Pancreas (tissue), 10 donors: ENCODE data around the gene MYO1A. TPM values are rescaled to one million over a fixed set of nuclear protein-coding genes. Genes with fewer than 3 reads are reported as not detected.
"Not testable (repeated sequence)": the region's sequence is repeated elsewhere in the genome, so short reads cannot be mapped to it uniquely, and the experiment has no call there.

Source experiments
- ATAC-seq, 4 donors: fragments of 200-7000 bp; cut with Tn5 transposase; one replicate each; pipeline versions ENCODE4 v1.8.0 to v1.9.1; 2020; ENCODE audit warnings: mild to moderate bottlenecking in 4 of 4, moderate library complexity in 4 of 4
- DNase-seq, 6 donors: peaks; one replicate each; pipeline ENCODE4 v3.0.0-alpha.2; 2020
- FAIRE-seq: peaks from 2 replicates; lab custom pipeline; 2012; peaks lifted over from hg19 to GRCh38; lab: Jason Lieb, UNC
- H3K27ac ChIP-seq, 4 donors: fragments of 200-600 bp; sonication (generic); 1 replicate in 3 of 4; 2 replicates in 1 of 4; pipeline versions ENCODE4 v1.5.0 to v1.8.0; 2020
- H3K27me3 ChIP-seq, 4 donors: fragments of 200-600 bp; one replicate each; pipeline ENCODE4 v1.8.0; 2021
- H3K36me3 ChIP-seq, 3 donors: fragments of 200-600 bp; sonication (generic) in 1 of 3; one replicate each; pipeline versions ENCODE4 v1.5.0 to v1.8.0; 2020 to 2021
- H3K4me1 ChIP-seq, 3 donors: fragments of 200-600 bp; one replicate each; pipeline ENCODE4 v1.8.0; 2021
- H3K4me3 ChIP-seq, 4 donors: fragments of 200-600 bp; sonication (generic) in 2 of 4; one replicate each; pipeline versions ENCODE4 v1.5.0 to v1.8.0; 2020 to 2021
- H3K9me3 ChIP-seq, 4 donors: fragments of 200-600 bp; one replicate each; pipeline ENCODE4 v1.8.0; 2021
- WGBS, 2 donors: extraction: QIAGEN DNeasy Blood & Tissue Kit; methylation state at CpG; one replicate each; pipeline ENCODE4 v1.1.7; 2013; 5-methylcytosine and 5-hydroxymethylcytosine counted together
- intact Hi-C, 3 donors: fragments of 100-400 bp; cut with DNase I; formaldehyde crosslinking; loops; one replicate each; pipeline versions ENCODE4 v1.11.1 to v1.14.2; 2022
- polyA plus RNA-seq, 2 donors: library from polyadenylated mRNA; stranded (reverse); fragments of 200-250 nt; gene quantifications; one replicate each; pipeline ENCODE4 v1.2.3, GENCODE V29; 2013
- total RNA-seq, 6 donors: library from RNA; stranded (reverse); fragmentation: NEBNext Ultra II Directional in 4 of 6; extraction: Animal tissue kit (Norgen Biotek cat#: 25700) in 4 of 6; gene quantifications; one replicate each; pipeline versions ENCODE4 v1.2.1 to v1.2.4, GENCODE V29; 2021 to 2023
- TF ChIP-seq, protein P1 (sequence below), 4 donors: fragments of 200-600 bp; sonication (generic) in 3 of 4; IDR thresholded peaks; one replicate each; pipeline versions ENCODE4 v1.5.0 to v1.8.0; 2021; ENCODE audit warnings: antibody characterized with exemption in 4 of 4
- donor health status: healthy with polysubstance abuse.
- donor health status: DM: no; HTN: no; CAD: no; lungs with moderate emphysema.
- donor health status: DM: no; HTN: no; CAD: no.
- donor health status: control.
- donor health status: control.
- donor health status: Bipolar disorder and iron deficiency.
- donor health status: DM: yes; HTN: yes; CAD: no.
- donor health status: DM: no; HTN: no; CAD: no.
- donor health status: DM: no; HTN: no; CAD: no.
- donor health status: DM: yes; HTN: yes; CAD: no.

The MYO1A gene
- total and polyA plus RNA-seq, 8 donors: 0.15 to 0.65 (median 0.47) TPM; not detected in 1

GRCh38 chr12:56988207-56988739 is 61.7 kb downstream of the MYO1A start:
- WGBS, 2 donors: 42 to 55% methylated on average over 5 of the region's 5 CpGs
- FAIRE-seq: no peak
- ATAC-seq: peak in 2 of 4 donors; percentile 4 to 8
- TF ChIP-seq, protein P1, sequence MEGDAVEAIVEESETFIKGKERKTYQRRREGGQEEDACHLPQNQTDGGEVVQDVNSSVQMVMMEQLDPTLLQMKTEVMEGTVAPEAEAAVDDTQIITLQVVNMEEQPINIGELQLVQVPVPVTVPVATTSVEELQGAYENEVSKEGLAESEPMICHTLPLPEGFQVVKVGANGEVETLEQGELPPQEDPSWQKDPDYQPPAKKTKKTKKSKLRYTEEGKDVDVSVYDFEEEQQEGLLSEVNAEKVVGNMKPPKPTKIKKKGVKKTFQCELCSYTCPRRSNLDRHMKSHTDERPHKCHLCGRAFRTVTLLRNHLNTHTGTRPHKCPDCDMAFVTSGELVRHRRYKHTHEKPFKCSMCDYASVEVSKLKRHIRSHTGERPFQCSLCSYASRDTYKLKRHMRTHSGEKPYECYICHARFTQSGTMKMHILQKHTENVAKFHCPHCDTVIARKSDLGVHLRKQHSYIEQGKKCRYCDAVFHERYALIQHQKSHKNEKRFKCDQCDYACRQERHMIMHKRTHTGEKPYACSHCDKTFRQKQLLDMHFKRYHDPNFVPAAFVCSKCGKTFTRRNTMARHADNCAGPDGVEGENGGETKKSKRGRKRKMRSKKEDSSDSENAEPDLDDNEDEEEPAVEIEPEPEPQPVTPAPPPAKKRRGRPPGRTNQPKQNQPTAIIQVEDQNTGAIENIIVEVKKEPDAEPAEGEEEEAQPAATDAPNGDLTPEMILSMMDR (IDR thresholded peaks at IDR 0.05): no peak
- no peak overlapping the region for H3K27ac ChIP-seq
- H3K9me3 ChIP-seq: no peaks in the 10 kb centered on the region
- H3K27me3 ChIP-seq: no peaks in the 10 kb centered on the region
- no peak overlapping the region for H3K4me3 ChIP-seq
- intact Hi-C loops: loop anchor here in 2 of 3 donors (5.0 kb wide), 1 partner anchor 231 kb away; no protein-coding TSS in a partner anchor
- DNase-seq: no peak
- H3K36me3 ChIP-seq: no peaks in the 10 kb centered on the region
- no peaks in the 10 kb centered on the region for H3K4me1 ChIP-seq

DNA sequence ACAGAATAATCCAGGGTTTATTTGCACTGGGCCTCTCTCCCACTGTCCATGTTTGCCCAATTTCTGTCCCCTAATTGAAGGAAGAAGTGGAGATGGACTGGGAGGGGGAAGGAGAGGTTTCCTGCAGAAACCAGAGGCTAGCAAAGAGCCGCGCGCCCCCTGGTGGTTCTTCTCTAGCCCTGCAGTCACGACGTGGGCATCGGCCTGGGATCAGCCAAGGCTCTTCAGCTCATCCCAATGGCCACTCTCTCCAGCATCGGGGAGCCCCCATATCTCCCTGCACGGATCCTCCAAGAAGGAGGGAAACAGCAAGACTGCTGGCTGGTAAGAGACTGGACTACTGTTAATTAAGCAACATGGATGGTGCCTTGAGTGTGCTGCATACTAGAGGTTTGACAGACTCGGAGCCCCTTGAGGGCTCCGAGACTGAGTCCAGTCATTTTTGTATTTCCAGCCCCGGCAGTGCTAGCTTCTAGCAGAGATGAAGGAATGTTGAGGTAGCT is 62.3 kb downstream of the MYO1A start:
- H3K36me3 ChIP-seq: no peaks in the 10 kb centered on the region
- no peaks in the 10 kb centered on the region for H3K4me1 ChIP-seq
- DNase-seq (peak; percentile 55 to 91 (median 78)), FAIRE-seq (no peak), ATAC-seq (peak; percentile 85 to 97 (median 94))
- H3K4me3 ChIP-seq: no peak overlapping the region
- intact Hi-C loops: loop anchor here in 2 of 3 donors (5.0 kb wide), 1 partner anchor 230 kb away; no protein-coding TSS in a partner anchor
- WGBS, 2 donors: 20 to 21% methylated on average over 11 of the region's 11 CpGs
- TF ChIP-seq, protein P1 (IDR thresholded peaks at IDR 0.05): peak; percentile 79 to 93 (median 92)
- no peaks in the 10 kb centered on the region for H3K27me3 ChIP-seq
- H3K27ac ChIP-seq: no peak overlapping the region
- no peaks in the 10 kb centered on the region for H3K9me3 ChIP-seq

DNA sequence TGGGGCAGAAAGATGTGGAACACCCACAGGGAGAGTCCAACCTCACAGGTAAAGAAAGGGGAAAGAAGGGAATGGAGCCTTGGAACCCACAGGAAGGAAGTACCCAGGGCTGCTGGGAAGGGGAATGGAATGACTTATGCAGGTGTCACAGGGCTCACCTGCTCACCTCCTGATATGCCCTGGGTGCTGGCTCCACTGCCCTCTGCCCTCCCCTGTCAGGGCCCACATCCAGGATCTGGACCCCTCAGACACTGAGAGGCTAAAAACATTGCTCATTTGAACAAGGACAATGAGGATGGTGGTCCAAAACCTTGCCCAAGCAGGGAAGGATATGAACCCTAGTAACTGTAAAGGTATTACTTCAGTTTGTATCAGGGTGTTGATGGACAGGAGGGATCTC is 62.9 kb downstream of the MYO1A start:
- ATAC-seq: no peak
- H3K9me3 ChIP-seq: no peaks in the 10 kb centered on the region
- H3K27ac ChIP-seq: no peak overlapping the region
- H3K27me3 ChIP-seq: no peaks in the 10 kb centered on the region
- TF ChIP-seq, protein P1 (IDR thresholded peaks at IDR 0.05): no peak
- H3K36me3 ChIP-seq: no peaks in the 10 kb centered on the region
- DNase-seq: no peak
- intact Hi-C loops: loop anchor here in 2 of 3 donors (5.0 kb wide), 1 partner anchor 230 kb away; no protein-coding TSS in a partner anchor
- no peak for FAIRE-seq
- H3K4me1 ChIP-seq: no peaks in the 10 kb centered on the region
- H3K4me3 ChIP-seq: no peak overlapping the region

- not testable (repeated sequence) for H3K9me3 ChIP-seq, H3K4me1 ChIP-seq, H3K27ac ChIP-seq, H3K4me3 ChIP-seq, DNase-seq, H3K27me3 ChIP-seq, FAIRE-seq, H3K36me3 ChIP-seq
- peak in 2 of 4 donors; percentile 50 to 55 for ATAC-seq
- intact Hi-C loops: loop anchor here in 2 of 3 donors (5.0 kb wide), 1 partner anchor 228 kb away; no protein-coding TSS in a partner anchor
- WGBS, 2 donors: 66 to 71% methylated on average over 5 of the region's 6 CpGs
Observed at GRCh38 chr12:56985714-56986113, 64.2 kb downstream of the MYO1A start.

DNA sequence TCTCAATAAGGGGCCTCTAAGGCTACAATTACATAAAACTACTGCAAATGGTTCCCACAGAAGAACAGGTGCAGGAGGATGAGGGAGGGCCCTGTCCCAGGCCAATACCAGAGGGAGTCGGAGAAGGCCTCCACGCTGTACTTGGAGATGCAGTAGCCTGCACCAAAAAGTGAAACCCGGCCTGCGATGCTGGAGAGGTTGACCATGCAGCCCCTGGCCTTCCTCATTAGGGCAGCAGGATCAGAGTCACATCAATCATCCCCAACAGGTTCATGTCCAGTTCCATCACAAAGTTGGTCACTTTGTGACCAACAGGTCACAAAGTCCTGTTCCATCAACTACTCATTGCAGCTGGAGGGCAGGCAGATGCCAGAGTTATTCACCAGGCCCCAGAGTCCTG is 66.5 kb downstream of the MYO1A start:
- DNase-seq (no peak), FAIRE-seq (no peak), ATAC-seq (no peak)
- H3K36me3 ChIP-seq: no peaks in the 10 kb centered on the region
- no peak overlapping the region for H3K4me3 ChIP-seq
- TF ChIP-seq, protein P1 (IDR thresholded peaks at IDR 0.05): no peak
- no peaks in the 10 kb centered on the region for H3K9me3 ChIP-seq
- 65 to 76% methylated on average over 4 of the region's 4 CpGs for WGBS, 2 donors
- H3K27me3 ChIP-seq: no peaks in the 10 kb centered on the region
- no peak overlapping the region for H3K27ac ChIP-seq
- no peaks in the 10 kb centered on the region for H3K4me1 ChIP-seq
- intact Hi-C loops: no loop called here

DNA sequence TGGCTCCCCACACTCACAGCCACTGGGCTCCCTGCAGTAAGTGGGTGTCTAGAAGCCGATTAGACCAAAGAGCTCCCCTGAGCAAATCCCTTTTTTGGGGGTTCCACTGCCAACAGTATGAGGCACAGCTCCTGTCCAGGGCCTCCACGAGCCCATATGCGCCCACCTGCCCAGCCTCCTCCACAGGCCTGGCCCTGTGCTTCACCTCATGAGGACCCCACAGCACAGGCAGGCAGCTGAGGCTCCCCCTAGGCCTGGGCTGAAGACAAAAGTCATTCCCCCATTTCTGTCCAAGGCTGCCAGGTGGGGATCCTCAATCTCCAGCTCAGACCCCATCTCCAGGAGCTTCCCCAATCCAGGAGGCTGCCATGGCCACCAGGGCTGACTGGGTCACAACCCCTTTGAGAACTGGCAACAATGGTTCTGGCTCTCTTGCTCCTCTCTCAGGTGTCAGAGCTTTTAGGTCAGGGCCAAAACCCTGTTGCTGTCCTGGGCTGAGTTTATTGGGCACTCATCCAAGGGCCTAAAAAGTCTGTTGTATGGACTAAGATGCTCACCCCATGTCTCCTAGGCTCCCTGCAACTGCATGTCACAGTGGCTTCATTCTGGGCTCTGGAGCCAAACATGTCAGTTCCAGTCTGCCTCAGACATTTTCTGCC is 67.2 kb downstream of the MYO1A start:
- ATAC-seq, H3K9me3 ChIP-seq, H3K27ac ChIP-seq, intact Hi-C loops, FAIRE-seq, H3K4me3 ChIP-seq, H3K36me3 ChIP-seq, DNase-seq, H3K4me1 ChIP-seq, H3K27me3 ChIP-seq: not testable (repeated sequence)
- 79 to 89% methylated on average over 3 of the region's 3 CpGs for WGBS, 2 donors
